ENCODE results near the gene LRRC28.

- TF ChIP-seq CTCF (IDR thresholded peaks at IDR 0.05; ENCODE audit: poor library complexity, severe bottlenecking) (no peak), POLR2AphosphoS5 (IDR thresholded peaks at IDR 0.05) (no peak), EZH2 (IDR thresholded peaks at IDR 0.05; ENCODE audit: borderline replicate concordance, insufficient read depth, low read length, poor library complexity, severe bottlenecking) (no peak), REST (IDR thresholded peaks at IDR 0.05; ENCODE audit: borderline replicate concordance) (no peak), EP300 (conservative IDR thresholded peaks at IDR 0.05; ENCODE audit: poor library complexity, severe bottlenecking) (no peak)
These were observed 75.0 kb downstream of the LRRC28 start for GRCh38 chr15:99326235-99326634.

All from neural cell (in vitro differentiated cells).